Activated T-helper 17 cell treated with anti-CD3 and anti-CD28 coated beads, Interleukin-2, amount 50 U/mL, for 72 hours (primary cell): ENCODE data around the gene DPP7. TPM values are rescaled to one million over a fixed set of nuclear protein-coding genes. Genes with fewer than 3 reads are reported as not detected.
A peak's percentile ranks its signal among the peaks of the same experiment; 100 is the strongest.

Experiments used
- ATAC-seq: fragments of 150-1000 bp; cut with Tn5 transposase; replicated peaks from 2 replicates; pipeline ENCODE4 v1.10.0; 2021; ENCODE audit warnings: mild to moderate bottlenecking, moderate library complexity
- H3K27ac Mint-ChIP-seq: one replicate; pipeline ENCODE4 v1.8.0; 2022; ENCODE audit warnings: mixed read lengths
- H3K27me3 Mint-ChIP-seq: one replicate; pipeline ENCODE4 v1.8.0; 2022; ENCODE audit warnings: mixed read lengths
- H3K36me3 Mint-ChIP-seq: one replicate; pipeline ENCODE4 v1.8.0; 2022; ENCODE audit warnings: low read depth, mild to moderate bottlenecking, mixed read lengths
- H3K4me1 Mint-ChIP-seq: one replicate; pipeline ENCODE4 v1.8.0; 2022; ENCODE audit warnings: mixed read lengths
- H3K4me3 Mint-ChIP-seq: one replicate; pipeline ENCODE4 v1.8.0; 2022; ENCODE audit warnings: mild to moderate bottlenecking, mixed read lengths
- H3K9me3 Mint-ChIP-seq: one replicate; pipeline ENCODE4 v1.8.0; 2022; ENCODE audit warnings: mixed read lengths
- total RNA-seq, 2 donors: library from RNA; stranded (reverse); gene quantifications; one replicate each; pipeline ENCODE4 v1.2.3, GENCODE V29; 2022

The DPP7 gene
- total RNA-seq = 100 to 1,000 TPM; 219 to 255 TPM

DNA sequence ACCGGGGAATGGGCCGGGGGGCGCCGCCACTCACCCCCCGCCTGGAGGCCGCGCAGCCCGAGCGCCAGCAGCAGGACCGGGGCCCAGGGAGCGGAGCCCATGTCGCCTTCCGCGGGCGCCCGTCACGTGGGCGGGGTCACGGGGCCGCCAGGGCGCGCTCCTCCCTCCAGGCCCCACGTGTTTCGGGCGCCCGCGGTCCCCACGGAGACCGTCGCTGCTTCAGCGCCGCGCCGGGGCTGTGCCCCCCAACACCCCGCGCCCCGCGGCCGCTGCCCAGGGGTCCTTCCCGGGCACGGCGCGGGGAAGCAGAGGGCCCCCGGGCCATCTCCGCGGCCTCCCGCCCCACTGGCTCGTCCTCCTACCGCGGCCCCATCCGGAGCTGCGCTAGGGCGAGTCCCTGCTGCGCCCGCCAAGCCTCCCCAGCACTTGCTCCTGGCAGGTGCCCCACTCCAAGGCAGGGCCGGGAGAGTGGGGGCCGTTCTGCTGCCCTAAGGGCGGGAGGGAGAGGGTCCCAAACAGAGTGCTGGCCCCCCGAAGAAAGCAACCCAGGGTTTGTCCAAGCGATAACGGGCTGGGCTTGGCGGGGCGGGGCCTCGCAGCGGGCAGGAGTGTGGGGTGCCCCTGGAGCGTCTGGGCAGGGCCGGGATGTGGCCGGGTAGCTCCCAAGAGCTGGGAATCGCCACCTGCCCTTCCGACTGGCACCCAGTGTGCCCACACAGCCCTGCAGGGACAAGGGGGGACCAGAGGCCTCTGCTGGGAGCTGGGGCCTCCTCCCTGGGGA, at the start of gene DPP7:
Gene DPP7 (minus strand): TSS at position 121 of the 781 bp plus-strand sequence. CDS start 20 bp downstream, at position 101.
- Mint-ChIP-seq H3K27me3 (no peaks in the 10 kb centered on the region), H3K4me1 (peaks cover 6% of the 10 kb centered on the region), H3K36me3 (peaks cover 27% of the 10 kb centered on the region), H3K4me3 (peak within 1 kb of the TSS; percentile 71), H3K27ac (peak within 1 kb of the TSS; percentile 38), H3K9me3 (no peaks in the 10 kb centered on the region)
- peak; percentile 95 for ATAC-seq

DNA sequence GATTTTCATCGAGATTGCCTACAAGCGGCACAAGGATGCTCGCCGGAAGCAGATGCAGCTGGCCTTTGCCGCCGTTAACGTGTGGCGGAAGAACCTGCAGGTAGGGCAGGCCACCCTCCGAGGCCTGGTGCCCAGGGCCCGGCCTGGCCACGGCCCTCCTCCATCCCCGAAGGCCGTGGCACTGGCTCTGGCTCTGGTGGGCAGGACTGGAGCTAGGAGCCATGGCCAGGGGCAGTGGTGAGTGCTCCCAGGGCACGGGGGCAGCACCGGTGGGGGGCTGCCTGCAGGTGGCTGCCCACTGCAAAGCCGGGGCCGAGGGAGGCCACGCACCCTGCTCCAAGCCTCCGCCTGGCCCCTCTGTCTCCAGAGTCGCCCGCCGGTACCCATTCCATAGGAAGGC, 49.3 kb upstream of the DPP7 start:
- Mint-ChIP-seq H3K27ac (no peak overlapping the region), H3K36me3 (no peaks in the 10 kb centered on the region), H3K4me3 (peak overlapping the region; percentile 19), H3K9me3 (no peaks in the 10 kb centered on the region), H3K4me1 (peaks cover 5% of the 10 kb centered on the region), H3K27me3 (peaks cover 20% of the 10 kb centered on the region)
- ATAC-seq = no peak

DNA sequence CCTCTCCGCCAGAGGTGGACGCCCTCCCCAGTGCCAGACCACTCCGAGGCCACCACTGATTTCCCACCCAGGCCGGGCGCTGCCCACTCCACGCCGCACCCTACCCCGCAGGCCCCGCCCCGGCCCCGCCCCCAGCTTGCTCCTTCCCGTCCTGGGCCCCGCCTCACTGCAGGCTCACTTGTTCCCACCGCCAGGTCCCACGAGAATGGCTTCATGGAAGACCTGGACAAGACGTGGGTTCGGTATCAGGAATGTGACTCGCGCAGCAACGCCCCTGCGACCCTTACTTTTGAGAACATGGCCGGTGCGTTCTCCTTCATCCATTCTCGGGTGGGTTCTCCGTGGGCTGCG, 48.8 kb upstream of the DPP7 start:
- H3K9me3 Mint-ChIP-seq = no peaks in the 10 kb centered on the region
- no peak for ATAC-seq
- H3K4me1 Mint-ChIP-seq = peaks cover 5% of the 10 kb centered on the region
- H3K27ac Mint-ChIP-seq = no peak overlapping the region
- H3K4me3 Mint-ChIP-seq = peak overlapping the region; percentile 19
- H3K36me3 Mint-ChIP-seq = no peaks in the 10 kb centered on the region
- peaks cover 20% of the 10 kb centered on the region for H3K27me3 Mint-ChIP-seq

DNA sequence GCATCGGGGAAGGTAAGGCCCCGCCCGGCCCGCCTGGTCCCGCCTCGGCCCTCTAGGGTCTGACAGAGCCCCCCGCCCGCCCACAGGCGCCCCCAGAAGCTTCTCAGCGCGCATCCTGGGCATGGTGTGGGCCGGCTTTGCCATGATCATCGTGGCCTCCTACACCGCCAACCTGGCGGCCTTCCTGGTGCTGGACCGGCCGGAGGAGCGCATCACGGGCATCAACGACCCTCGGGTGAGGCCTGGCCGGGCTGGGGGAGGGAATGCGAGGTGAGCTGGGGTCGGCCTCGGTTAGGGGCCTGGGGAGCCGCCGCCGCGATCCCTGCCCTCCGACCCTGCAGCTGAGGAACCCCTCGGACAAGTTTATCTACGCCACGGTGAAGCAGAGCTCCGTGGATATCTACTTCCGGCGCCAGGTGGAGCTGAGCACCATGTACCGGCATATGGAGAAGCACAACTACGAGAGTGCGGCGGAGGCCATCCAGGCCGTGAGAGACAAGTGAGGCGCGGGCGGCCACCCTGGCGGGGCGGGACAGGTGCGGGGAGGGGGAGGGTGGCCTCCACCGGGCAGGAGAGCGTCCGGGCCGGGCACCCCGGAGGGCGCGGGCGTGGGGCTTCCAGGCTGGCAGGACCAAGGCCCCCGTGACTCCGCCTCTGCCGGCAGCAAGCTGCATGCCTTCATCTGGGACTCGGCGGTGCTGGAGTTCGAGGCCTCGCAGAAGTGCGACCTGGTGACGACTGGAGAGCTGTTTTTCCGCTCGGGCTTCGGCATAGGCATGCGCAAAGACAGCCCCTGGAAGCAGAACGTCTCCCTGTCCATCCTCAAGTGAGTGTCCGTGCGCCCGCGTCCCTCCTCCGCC, 48.2 kb upstream of the DPP7 start:
- Mint-ChIP-seq H3K36me3 (no peaks in the 10 kb centered on the region), H3K4me1 (peaks cover 5% of the 10 kb centered on the region), H3K4me3 (no peak overlapping the region), H3K27me3 (peaks cover 25% of the 10 kb centered on the region), H3K9me3 (no peaks in the 10 kb centered on the region), H3K27ac (no peak overlapping the region)
- ATAC-seq = no peak

DNA sequence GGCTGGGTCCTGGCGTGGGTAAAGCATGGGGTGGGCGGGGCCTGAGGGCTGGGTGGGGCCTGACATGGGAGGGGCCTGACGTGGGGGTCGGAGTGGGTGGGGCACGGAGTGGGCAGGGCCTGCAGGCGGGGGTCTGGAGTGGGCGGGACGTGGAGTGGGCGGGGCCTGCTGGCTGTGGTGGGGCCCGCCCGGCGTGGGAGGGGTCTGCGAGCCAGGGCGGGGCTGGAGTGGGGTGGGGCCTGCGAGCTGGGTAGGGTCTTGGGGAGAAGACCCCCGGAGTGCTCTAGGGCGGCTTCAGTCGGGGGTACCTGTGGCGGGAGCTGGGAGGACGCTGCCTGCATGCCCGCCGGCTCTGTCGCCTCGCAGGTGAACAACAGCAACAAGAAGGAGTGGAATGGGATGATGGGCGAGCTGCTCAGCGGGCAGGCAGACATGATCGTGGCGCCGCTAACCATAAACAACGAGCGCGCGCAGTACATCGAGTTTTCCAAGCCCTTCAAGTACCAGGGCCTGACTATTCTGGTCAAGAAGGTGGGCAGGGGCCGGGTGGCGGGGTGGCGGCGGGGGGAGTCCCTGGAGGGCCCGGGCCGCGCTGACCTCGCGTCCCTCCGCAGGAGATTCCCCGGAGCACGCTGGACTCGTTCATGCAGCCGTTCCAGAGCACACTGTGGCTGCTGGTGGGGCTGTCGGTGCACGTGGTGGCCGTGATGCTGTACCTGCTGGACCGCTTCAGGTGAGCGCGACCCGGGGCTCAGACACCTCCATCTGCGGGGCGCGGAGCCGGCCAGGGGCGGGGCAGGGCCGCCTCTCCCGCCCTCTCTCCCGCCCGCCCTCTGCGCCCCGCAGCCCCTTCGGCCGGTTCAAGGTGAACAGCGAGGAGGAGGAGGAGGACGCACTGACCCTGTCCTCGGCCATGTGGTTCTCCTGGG, 47.3 kb upstream of the DPP7 start:
- H3K27ac Mint-ChIP-seq = no peak overlapping the region
- H3K36me3 Mint-ChIP-seq = no peaks in the 10 kb centered on the region
- peaks cover 25% of the 10 kb centered on the region for H3K27me3 Mint-ChIP-seq
- H3K4me3 Mint-ChIP-seq = no peak overlapping the region
- H3K9me3 Mint-ChIP-seq = no peaks in the 10 kb centered on the region
- H3K4me1 Mint-ChIP-seq = peaks cover 5% of the 10 kb centered on the region
- ATAC-seq = no peak

DNA sequence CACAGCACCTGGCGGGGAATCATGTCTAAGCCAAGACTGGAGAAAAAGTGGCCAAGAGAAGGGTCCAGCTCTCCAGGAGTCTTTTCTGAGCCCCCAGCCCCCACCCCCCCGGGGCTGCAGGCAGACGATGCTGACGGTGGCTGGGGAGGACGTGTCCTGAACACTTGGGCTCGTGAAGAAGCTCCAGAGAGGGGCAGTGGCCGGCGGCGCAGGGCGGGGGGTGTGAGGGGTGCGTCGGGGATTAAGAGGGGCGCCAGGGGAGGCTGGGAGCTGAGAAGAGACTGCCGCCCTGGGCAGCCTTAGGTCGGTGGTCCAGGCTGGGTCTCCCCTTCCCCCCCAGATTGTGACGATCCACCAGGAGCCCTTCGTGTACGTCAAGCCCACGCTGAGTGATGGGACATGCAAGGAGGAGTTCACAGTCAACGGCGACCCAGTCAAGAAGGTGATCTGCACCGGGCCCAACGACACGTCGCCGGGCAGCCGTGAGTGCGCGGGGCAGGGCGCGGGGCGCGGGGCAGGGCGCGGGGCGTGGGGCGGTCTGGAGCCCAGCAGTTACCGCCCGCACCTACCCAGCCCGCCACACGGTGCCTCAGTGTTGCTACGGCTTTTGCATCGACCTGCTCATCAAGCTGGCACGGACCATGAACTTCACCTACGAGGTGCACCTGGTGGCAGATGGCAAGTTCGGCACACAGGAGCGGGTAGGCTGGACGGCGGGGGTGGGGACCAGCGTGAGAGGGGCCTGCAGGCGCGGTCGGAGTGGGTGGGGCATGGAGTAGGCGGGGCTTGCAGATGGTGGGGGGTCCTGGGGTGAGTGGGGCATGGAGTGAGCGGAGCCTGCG, 46.4 kb upstream of the DPP7 start:
- Mint-ChIP-seq H3K27ac (no peak overlapping the region), H3K9me3 (no peaks in the 10 kb centered on the region), H3K27me3 (peaks cover 21% of the 10 kb centered on the region), H3K36me3 (no peaks in the 10 kb centered on the region), H3K4me3 (no peak overlapping the region), H3K4me1 (peaks cover 5% of the 10 kb centered on the region)
- ATAC-seq = no peak

DNA sequence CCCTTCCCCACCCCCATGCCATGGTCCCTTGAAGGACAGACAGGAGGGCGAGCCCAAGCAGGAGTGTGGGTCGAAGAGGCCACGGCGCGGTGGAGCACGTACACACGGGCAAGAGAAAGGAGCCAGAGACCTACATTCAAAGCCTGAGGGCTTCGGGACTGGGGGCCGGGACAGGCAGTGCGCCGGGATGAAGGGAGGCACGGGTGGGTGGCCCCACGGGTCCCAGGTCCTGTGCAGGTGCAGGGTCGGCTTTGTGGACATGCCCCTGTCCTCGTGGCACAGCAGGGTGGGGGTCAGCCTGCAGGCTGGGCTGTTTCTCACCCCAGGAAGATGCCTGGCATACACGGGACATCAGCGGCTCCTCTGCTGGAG, 45.5 kb upstream of the DPP7 start:
- H3K9me3 Mint-ChIP-seq = no peaks in the 10 kb centered on the region
- peaks cover 18% of the 10 kb centered on the region for H3K27me3 Mint-ChIP-seq
- no peaks in the 10 kb centered on the region for H3K36me3 Mint-ChIP-seq
- no peak overlapping the region for H3K4me3 Mint-ChIP-seq
- H3K27ac Mint-ChIP-seq = no peak overlapping the region
- ATAC-seq = no peak
- H3K4me1 Mint-ChIP-seq = peaks cover 5% of the 10 kb centered on the region

DNA sequence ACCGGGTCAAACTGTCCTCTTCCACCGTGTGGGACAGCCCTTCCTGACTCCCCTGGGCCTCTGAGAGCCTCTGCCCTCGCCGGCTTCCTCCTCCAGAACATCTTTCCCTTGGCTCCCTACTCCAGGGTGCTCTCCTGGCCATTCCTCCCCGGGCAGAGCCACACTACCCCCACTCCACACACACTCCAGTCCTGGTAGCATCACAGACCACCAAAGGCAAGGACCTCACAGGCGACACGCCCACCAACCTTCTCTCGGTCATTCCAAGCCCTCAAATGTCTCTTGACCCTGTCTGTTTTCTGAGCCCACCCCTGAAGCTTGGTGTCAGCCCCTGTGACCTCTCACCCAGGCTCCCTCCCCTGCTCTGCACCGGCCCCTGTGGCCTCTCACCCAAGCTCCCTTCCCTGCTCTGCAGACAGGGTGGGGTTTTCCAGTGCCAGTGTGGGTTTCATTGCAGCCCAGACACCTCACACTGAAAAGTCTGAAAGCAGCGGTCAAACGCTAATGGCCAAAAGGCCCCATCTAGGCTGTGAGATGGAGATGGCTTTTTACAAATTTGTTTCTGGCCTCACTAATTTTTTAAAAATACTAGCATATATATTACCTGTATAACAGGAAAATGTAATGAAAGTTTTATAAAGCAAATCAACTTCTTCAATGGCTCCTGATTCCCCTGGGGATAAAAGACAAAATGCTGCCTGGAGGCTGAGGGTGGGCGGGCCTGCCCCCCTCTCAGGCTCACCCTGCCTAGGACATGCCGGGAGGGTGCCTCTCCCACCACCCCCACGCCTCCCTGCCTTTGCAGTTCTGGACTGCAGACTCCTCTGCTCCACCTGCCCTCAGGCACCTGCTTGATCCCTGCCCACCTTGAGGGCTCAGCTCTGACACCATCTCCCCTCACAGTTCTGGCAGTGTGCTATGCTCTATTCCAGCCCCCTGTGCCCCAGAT, 44.8 kb upstream of the DPP7 start:
- no peaks in the 10 kb centered on the region for H3K36me3 Mint-ChIP-seq
- H3K4me1 Mint-ChIP-seq = peaks cover 5% of the 10 kb centered on the region
- ATAC-seq = no peak
- no peaks in the 10 kb centered on the region for H3K9me3 Mint-ChIP-seq
- H3K27me3 Mint-ChIP-seq = peaks cover 21% of the 10 kb centered on the region
- no peak overlapping the region for H3K27ac Mint-ChIP-seq
- H3K4me3 Mint-ChIP-seq = no peak overlapping the region

DNA sequence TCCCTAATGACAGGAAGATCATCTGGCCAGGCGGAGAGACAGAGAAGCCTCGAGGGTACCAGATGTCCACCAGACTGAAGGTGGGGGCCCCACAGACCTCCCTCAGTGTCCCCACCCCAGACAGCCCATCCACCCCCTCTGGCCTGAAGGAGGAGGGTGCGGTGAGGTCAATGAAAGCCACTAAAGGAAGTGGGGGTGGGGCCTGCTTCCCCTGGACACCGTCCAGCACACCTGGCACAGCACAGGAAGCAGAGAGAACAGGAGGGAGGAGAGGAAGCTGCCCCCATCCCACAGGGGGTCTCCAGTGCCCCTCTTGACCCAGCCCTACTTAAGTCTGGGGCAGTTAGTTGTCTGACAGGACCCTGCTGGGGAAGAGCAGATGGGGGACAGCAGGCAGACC, 44.1 kb upstream of the DPP7 start:
- Mint-ChIP-seq H3K4me1 (peaks cover 5% of the 10 kb centered on the region), H3K36me3 (no peaks in the 10 kb centered on the region), H3K27me3 (peaks cover 21% of the 10 kb centered on the region), H3K4me3 (no peak overlapping the region), H3K27ac (no peak overlapping the region), H3K9me3 (no peaks in the 10 kb centered on the region)
- no peak for ATAC-seq

DNA sequence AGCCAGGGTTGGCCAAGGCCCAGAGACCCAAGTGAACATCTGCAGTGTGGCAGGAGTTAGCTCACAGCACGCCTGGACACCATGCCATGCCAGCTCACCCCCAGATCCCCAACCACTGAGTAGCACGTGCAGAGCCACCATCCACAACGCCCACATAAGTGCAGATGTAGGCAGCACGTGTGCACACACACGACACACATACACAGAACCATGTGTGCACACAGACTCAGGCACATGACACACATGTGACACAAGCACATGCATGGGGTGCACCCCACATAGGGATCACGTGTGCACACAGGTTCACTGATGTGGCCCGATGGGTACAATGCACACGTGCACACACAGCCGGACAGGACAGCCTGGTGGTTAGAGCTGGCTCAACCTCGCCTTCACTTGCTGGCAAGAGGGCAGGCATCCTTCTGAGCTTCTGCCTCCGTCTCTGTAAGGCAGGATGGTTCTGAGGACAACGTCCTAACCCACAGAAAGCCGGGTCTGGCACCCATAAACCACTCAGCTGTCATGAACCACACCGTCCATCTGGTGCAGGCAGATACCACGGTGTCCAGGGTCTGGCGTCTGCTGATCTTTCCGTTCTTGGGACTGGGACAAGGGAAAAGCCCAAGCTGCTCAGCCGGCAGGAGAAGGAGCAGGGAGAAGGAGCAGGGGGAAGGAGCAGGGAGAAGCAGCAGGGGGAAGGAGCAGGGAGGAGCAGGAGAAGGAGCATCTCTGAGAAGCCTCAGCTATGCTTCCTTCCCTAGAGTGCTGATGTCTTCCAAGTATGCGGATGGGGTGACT, 43.3 kb upstream of the DPP7 start:
- Mint-ChIP-seq H3K9me3 (no peaks in the 10 kb centered on the region), H3K27me3 (peaks cover 19% of the 10 kb centered on the region), H3K4me3 (peak overlapping the region; percentile 5)

DNA sequence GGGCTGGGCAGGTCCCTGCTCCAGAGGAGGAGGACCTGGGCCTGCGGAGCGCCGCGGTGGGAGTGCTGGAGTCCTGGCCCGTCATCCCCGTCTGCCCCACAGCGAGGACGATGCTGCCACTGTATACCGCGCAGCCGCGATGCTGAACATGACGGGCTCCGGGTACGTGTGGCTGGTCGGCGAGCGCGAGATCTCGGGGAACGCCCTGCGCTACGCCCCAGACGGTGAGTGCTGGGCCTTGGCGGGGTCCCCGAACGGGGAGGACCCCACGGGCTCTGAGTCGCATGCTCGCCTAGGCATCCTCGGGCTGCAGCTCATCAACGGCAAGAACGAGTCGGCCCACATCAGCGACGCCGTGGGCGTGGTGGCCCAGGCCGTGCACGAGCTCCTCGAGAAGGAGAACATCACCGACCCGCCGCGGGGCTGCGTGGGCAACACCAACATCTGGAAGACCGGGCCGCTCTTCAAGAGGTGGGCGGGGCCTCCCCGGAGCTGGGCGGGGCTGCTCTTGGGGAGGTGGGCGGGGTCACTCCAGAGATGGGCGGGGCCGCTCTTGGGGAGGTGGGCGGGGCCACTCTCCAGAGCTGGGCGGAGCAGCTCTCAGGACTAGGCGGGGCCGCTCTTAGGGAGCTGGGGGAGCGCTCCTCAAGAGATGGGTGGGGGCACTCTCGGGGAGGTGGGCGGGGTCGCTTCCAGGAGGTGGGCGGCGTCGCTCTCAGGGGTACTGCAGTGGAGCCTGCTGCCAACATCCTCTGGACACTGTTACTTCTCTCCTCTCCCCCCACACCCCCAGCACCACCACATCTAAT, 42.2 kb upstream of the DPP7 start:
- Mint-ChIP-seq H3K9me3 (no peaks in the 10 kb centered on the region), H3K36me3 (no peaks in the 10 kb centered on the region), H3K27me3 (peaks cover 19% of the 10 kb centered on the region)

More for the DNA sequence above, 43.3 kb upstream of the DPP7 start:
- H3K27ac Mint-ChIP-seq = no peak overlapping the region
- peaks cover 5% of the 10 kb centered on the region for H3K4me1 Mint-ChIP-seq
- H3K36me3 Mint-ChIP-seq = no peaks in the 10 kb centered on the region
- no peak for ATAC-seq

More for the DNA sequence above, 42.2 kb upstream of the DPP7 start:
- ATAC-seq = peak; percentile 74
- no peak overlapping the region for H3K27ac Mint-ChIP-seq
- H3K4me1 Mint-ChIP-seq = peaks cover 5% of the 10 kb centered on the region
- H3K4me3 Mint-ChIP-seq = peak overlapping the region; percentile 57
